Skeletal muscle satellite cell (primary cell): ENCODE results near the gene PITRM1. TPM values are rescaled to one million over a fixed set of nuclear protein-coding genes. Genes with fewer than 3 reads are reported as not detected.
"Not testable (repeated sequence)": the region's sequence is repeated elsewhere in the genome, so short reads cannot be mapped to it uniquely, and the experiment has no call there.

ENCODE experiments used
- H3K27me3 ChIP-seq: 2 replicates; pipeline ENCODE4 v1.7.0; 2013; ENCODE audit warnings: low read length; ENCODE audit not compliant: control insufficient read depth, insufficient read depth
- H3K36me3 ChIP-seq: 2 replicates; pipeline ENCODE4 v1.7.0; 2013; ENCODE audit warnings: mild to moderate bottlenecking, control low read depth, low read length; ENCODE audit not compliant: insufficient read depth
- H3K4me1 ChIP-seq: 2 replicates; pipeline ENCODE4 v1.7.0; 2013; ENCODE audit warnings: low read length; ENCODE audit not compliant: control insufficient read depth, insufficient read depth
- H3K4me2 ChIP-seq: 2 replicates; pipeline ENCODE4 v1.7.0; 2013; ENCODE audit warnings: mild to moderate bottlenecking, low read length
- H3K4me3 ChIP-seq: 2 replicates; pipeline ENCODE4 v1.7.0; 2013; ENCODE audit warnings: low read length
- H3K9ac ChIP-seq: 2 replicates; pipeline ENCODE4 v1.7.0; 2013; ENCODE audit warnings: mild to moderate bottlenecking, low read depth, low read length, moderate library complexity
- H3K9me3 ChIP-seq: replicated peaks from 2 replicates; pipeline ENCODE4 v1.7.0; 2013; ENCODE audit warnings: mild to moderate bottlenecking, control low read depth, low read length
- total RNA-seq: library from RNA; depleted of rRNA; stranded (reverse); fragments of >200 nt; gene quantifications from 2 replicates; pipeline ENCODE4 v1.2.3, GENCODE V29; 2012; rRNA removed

The PITRM1 gene
- 102 and 109 TPM in 2 replicates for total RNA-seq

- peaks cover 24% of the 10 kb centered on the region for H3K36me3 ChIP-seq
- peak within 1 kb of the TSS; percentile 88 for H3K4me3 ChIP-seq
- H3K9me3 ChIP-seq = no peaks in the 10 kb centered on the region
- H3K4me1 ChIP-seq = peaks cover 19% of the 10 kb centered on the region
- peak within 1 kb of the TSS; percentile 99 for H3K9ac ChIP-seq
- H3K4me2 ChIP-seq = peak within 1 kb of the TSS; percentile 86
- H3K27me3 ChIP-seq = peaks cover 24% of the 10 kb centered on the region
Observed at GRCh38 chr10:3172446-3173170, at the start of gene PITRM1. Gene PITRM1 (minus strand): TSS chr10:3172782. CDS start chr10:3172772, 10 bp downstream.

- Histone ChIP-seq H3K4me1 (peaks cover 29% of the 10 kb centered on the region), H3K9me3 (no peaks in the 10 kb centered on the region), H3K4me2 (no peak overlapping the region), H3K36me3 (no peaks in the 10 kb centered on the region), H3K9ac (no peak overlapping the region), H3K27me3 (no peaks in the 10 kb centered on the region), H3K4me3 (no peak overlapping the region)
Observed at GRCh38 chr10:3222068-3222467, 49.5 kb upstream of the PITRM1 start.

- peaks cover 24% of the 10 kb centered on the region for H3K4me1 ChIP-seq
- H3K36me3 ChIP-seq, H3K4me2 ChIP-seq, H3K4me3 ChIP-seq, H3K9me3 ChIP-seq, H3K9ac ChIP-seq, H3K27me3 ChIP-seq: not testable (repeated sequence)
Observed at GRCh38 chr10:3221601-3222000, 49.0 kb upstream of the PITRM1 start.

GRCh38 chr10:3220853-3221252 lies 48.3 kb upstream of the PITRM1 start:
- H3K27me3 ChIP-seq = no peaks in the 10 kb centered on the region
- no peaks in the 10 kb centered on the region for H3K9me3 ChIP-seq
- H3K4me2 ChIP-seq = no peak overlapping the region
- no peak overlapping the region for H3K9ac ChIP-seq
- H3K4me1 ChIP-seq = peaks cover 18% of the 10 kb centered on the region
- H3K36me3 ChIP-seq = no peaks in the 10 kb centered on the region
- H3K4me3 ChIP-seq = no peak overlapping the region

GRCh38 chr10:3219021-3219628 lies 46.5 kb upstream of the PITRM1 start:
- H3K9me3 ChIP-seq, H3K9ac ChIP-seq, H3K4me2 ChIP-seq, H3K27me3 ChIP-seq, H3K4me3 ChIP-seq, H3K36me3 ChIP-seq: not testable (repeated sequence)
- H3K4me1 ChIP-seq = peaks cover 14% of the 10 kb centered on the region

- peaks cover 14% of the 10 kb centered on the region for H3K4me1 ChIP-seq
Observed at GRCh38 chr10:3217853-3218252, 45.3 kb upstream of the PITRM1 start.

GRCh38 chr10:3217301-3217700 lies 44.7 kb upstream of the PITRM1 start:
- Histone ChIP-seq H3K9ac (no peak overlapping the region), H3K4me3 (no peak overlapping the region), H3K4me2 (no peak overlapping the region), H3K9me3 (no peaks in the 10 kb centered on the region), H3K36me3 (no peaks in the 10 kb centered on the region), H3K27me3 (peaks cover 5% of the 10 kb centered on the region), H3K4me1 (peaks cover 14% of the 10 kb centered on the region)

More at GRCh38 chr10:3217853-3218252, 45.3 kb upstream of the PITRM1 start:
- Histone ChIP-seq H3K4me3 (no peak overlapping the region), H3K9me3 (no peaks in the 10 kb centered on the region), H3K4me2 (no peak overlapping the region), H3K36me3 (no peaks in the 10 kb centered on the region), H3K9ac (no peak overlapping the region), H3K27me3 (peaks cover 5% of the 10 kb centered on the region)

- H3K36me3 ChIP-seq = no peaks in the 10 kb centered on the region
- H3K4me2 ChIP-seq = no peak overlapping the region
- no peak overlapping the region for H3K4me3 ChIP-seq
- H3K9ac ChIP-seq = no peak overlapping the region
- no peaks in the 10 kb centered on the region for H3K9me3 ChIP-seq
- H3K27me3 ChIP-seq = peaks cover 12% of the 10 kb centered on the region
- H3K4me1 ChIP-seq = peaks cover 5% of the 10 kb centered on the region
Observed at GRCh38 chr10:3215153-3215775, 42.7 kb upstream of the PITRM1 start.

- H3K27me3 ChIP-seq = peaks cover 22% of the 10 kb centered on the region
- H3K4me3 ChIP-seq = no peak overlapping the region
- H3K4me2 ChIP-seq = no peak overlapping the region
- peaks cover 5% of the 10 kb centered on the region for H3K4me1 ChIP-seq
- H3K36me3 ChIP-seq = no peaks in the 10 kb centered on the region
- no peaks in the 10 kb centered on the region for H3K9me3 ChIP-seq
- no peak overlapping the region for H3K9ac ChIP-seq
Observed at GRCh38 chr10:3213758-3214515, 41.4 kb upstream of the PITRM1 start.

GRCh38 chr10:3213208-3213607 lies 40.6 kb upstream of the PITRM1 start:
- H3K4me1 ChIP-seq = peaks cover 5% of the 10 kb centered on the region
- no peak overlapping the region for H3K9ac ChIP-seq
- no peaks in the 10 kb centered on the region for H3K9me3 ChIP-seq
- H3K4me3 ChIP-seq = no peak overlapping the region
- H3K4me2 ChIP-seq = no peak overlapping the region
- peaks cover 28% of the 10 kb centered on the region for H3K27me3 ChIP-seq
- no peaks in the 10 kb centered on the region for H3K36me3 ChIP-seq

GRCh38 chr10:3210251-3210877 lies 37.8 kb upstream of the PITRM1 start:
- Histone ChIP-seq H3K9ac (no peak overlapping the region), H3K9me3 (no peaks in the 10 kb centered on the region), H3K4me2 (no peak overlapping the region), H3K27me3 (peaks cover 43% of the 10 kb centered on the region), H3K36me3 (no peaks in the 10 kb centered on the region), H3K4me1 (no peaks in the 10 kb centered on the region), H3K4me3 (no peak overlapping the region)
